HG03135 (cell line): ENCODE data around the gene SLC26A4.
A peak's percentile ranks its signal among the peaks of the same experiment; 100 is the strongest.
"Not testable (repeated sequence)": the region's sequence is repeated elsewhere in the genome, so short reads cannot be mapped to it uniquely, and the experiment has no call there.

Experiments
- ATAC-seq: cut with Tn5 transposase; IDR thresholded peaks from one replicate; pipeline ENCODE4 v1.9.1; 2021; ENCODE audit warnings: mild to moderate bottlenecking, moderate library complexity; ENCODE audit not compliant: unreplicated experiment

SLC26A4 gene

GRCh38 chr7:107660381-107661080 lies at the start of gene SLC26A4:
SLC26A4 (plus strand) TSS chr7:107660828; CDS start chr7:107661642, 814 bp downstream.
- peak; percentile 27 for ATAC-seq

GRCh38 chr7:107613439-107613838 lies 47.2 kb upstream of the SLC26A4 start:
- ATAC-seq = no peak

DNA sequence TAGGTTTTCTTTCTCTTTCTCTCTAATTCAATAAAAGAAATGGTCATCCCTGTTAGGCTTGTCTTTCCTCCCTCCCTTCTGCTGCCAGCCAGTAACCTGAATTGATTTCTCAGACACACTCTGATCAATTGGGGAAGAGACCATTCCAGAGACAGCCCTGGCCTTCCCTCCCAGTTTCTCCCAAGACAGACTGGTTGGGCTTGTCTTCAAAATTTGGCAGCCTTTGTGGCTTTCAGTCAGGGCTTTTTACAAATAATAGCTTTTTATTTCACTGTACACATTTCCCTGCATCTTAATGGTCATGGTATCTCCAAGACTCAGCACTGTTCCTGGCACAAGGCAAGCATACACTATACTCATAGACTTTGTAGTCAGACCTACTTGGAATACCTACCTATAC lies 46.7 kb upstream of the SLC26A4 start:
- ATAC-seq = no peak

- ATAC-seq = no peak
These were observed 46.2 kb upstream of the SLC26A4 start for GRCh38 chr7:107614425-107614824.

DNA sequence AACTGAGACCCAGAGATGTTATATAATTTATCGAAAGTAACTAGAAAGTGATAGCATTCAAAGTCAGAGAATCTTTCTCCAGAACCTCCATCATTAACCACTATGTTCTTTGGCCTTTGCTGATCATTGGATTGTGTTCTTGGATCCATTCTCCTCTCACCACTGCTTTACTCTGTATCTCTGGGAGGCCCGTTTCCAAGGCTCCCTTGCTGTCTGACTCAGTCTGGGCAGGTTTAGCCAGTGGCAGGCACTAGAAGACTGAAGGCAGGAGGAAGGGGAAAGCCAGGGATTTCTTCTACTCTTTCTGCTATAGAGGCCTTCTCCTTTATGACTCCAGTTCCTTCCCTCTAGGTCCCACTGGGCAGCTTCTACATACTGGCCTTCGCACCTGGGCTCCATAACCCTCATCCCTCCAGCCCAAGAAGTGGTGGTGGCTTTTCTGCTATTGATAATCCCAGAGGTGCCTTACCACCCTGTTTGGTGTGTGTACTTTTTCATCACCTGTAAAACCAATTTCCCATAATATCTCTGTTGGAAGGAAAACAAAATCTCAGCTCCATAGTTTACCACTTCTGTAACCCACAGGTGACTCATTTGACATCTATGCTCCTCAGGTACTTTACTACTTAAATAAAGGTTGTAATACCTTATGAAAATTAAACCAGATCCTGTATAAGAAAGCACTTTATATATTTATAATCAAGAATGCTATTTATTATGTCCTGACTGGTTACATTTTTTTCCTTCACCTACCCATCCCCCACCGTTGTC lies 44.5 kb upstream of the SLC26A4 start:
- no peak for ATAC-seq

DNA sequence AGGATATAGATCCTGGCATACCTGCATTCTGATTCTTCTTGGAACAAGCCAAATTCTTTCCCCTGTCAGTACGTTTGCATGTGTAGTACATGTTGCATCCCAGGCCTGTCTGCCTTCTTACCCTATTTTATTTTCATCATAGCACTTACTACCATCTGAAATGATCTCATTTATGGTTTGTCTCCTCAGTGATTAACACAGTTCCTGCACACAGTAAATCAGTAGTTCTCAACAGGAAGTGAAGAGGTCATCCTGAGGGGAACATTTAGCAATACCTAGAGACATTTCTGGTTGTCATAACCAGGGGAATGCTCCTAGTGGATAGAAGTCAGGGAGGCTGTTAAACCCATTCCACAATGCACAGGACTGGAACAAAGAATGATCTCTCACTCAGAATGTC lies 38.2 kb upstream of the SLC26A4 start:
- ATAC-seq = no peak

DNA sequence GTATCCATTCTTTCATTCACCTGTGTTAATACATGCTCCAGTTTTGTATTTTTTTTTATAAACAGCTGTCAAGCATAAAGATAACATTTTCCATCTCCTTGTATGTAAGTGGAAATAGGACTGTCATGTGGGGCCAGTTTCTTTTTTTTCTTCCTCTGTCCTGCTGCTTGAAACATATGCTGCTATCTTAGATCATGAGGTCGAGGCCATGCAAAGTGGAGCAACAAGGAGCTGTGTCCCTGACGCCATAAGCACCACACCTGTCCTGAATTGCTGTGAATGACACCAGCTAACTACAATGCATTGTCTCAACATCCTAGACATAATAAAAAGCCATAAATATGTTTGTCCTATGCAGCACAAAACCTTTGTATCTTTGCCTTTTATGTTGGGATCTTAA lies 37.7 kb upstream of the SLC26A4 start:
- no peak for ATAC-seq

GRCh38 chr7:107627002-107627401 lies 33.6 kb upstream of the SLC26A4 start:
- no peak for ATAC-seq

- ATAC-seq = no peak
These were observed 32.1 kb upstream of the SLC26A4 start for GRCh38 chr7:107628461-107629064.

- ATAC-seq = no peak
These were observed 30.3 kb upstream of the SLC26A4 start for GRCh38 chr7:107630342-107630741.

DNA sequence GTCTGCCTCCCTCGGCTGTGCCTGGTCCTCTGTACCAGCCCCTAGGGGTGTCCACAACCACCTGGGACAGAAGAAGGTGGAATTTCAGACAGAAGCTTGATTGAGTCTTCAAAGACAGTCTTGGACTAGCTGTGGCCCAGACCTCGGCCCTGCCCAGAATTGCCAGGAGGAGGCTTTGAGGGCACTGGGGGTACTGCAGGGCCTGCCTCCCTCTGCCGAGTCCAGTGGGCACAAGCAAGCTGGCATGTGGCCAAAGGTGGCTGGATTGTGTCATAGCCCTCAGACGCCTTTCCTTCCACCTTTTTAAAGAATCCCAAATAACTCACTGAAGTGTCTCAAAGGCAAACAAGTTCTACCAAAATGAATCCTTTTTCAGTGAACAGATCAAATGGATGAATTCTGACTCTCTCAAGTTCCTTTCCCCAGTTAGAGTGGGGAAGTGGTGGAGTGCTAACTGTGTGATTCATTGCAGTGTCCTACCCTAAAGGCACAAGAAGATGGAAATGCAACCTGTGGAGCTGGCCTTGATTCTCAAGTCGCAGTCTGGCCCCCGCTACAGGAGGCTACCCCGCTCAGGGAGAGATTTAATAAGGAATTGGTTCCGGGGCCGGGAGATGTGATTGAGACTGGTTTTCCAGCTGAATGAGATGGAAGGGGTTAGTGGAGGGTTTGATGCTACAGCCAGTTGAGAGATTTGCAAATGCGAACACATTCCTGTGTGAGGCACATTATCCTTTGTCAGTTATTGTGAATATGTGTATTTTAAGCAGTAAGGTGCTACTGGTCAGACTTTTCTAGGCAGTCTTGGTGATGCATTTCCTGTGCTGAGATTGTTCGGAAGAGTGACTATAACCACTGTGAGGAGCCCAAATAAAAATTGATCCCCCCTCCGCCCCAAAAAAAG lies 28.8 kb upstream of the SLC26A4 start:
- ATAC-seq = no peak

GRCh38 chr7:107632492-107632865 lies 28.1 kb upstream of the SLC26A4 start:
- ATAC-seq = no peak

DNA sequence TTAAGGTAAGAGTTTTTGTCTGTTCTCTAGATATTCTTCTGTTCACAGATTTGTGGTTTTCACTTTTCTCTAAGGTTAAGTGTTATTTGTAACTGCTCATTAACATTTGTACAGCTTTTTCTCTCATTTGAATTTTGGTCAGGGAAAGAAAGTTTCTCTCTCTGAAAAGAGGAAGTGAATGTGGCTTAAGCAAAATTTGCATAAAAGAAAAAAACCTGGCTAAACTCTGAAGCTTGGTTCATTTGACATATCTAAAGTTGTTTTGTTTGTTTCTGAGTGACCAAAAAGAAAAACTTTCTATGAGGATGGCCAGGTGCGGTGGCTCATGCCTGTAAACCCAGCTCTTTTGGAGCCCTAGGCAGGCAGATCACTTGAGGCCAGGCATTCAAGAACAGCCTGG lies 22.0 kb upstream of the SLC26A4 start:
- ATAC-seq = peak; percentile 92

- ATAC-seq = not testable (repeated sequence)
These were observed 21.6 kb upstream of the SLC26A4 start for GRCh38 chr7:107639070-107639469.

DNA sequence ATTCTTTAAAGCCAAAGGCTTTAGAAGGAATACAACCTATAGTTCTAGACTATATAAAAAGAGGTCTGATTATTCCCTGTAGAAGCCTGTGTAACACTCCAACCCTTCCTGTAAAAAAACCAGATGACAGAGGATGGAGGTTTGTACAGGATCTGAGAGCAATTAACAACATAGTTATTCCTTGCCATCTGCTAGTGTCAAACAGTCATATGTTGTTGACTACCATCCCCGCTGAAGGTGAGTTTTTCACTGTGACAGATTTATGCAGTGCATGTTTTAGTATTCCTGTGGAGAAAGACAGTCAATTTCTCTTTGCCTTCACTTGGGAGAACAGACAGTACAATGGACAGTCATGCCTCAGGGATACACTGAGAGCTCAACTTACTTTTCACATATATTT lies 19.0 kb upstream of the SLC26A4 start:
- no peak for ATAC-seq

- ATAC-seq = no peak
These were observed 18.1 kb upstream of the SLC26A4 start for GRCh38 chr7:107642501-107642900.

GRCh38 chr7:107643407-107643806 lies 17.2 kb upstream of the SLC26A4 start:
- ATAC-seq = no peak

DNA sequence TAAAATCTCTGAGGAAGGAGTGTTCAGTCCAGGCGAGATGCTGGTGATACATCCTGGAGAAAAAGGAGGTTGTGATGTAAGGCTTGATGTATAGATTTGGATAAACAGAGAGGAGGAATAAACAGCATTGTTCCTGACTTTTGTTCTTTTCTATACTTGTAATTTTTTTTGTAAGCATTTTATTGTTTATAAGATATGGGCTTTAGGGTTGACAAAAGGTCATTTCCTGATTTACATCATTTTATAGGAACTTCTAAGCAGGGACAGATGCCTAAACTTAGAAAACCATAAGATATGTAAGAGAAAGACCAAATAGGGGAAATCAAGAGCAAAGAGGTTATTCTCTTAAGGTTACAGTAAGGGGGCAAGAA lies 16.7 kb upstream of the SLC26A4 start:
- no peak for ATAC-seq

GRCh38 chr7:107644309-107644974 lies 16.2 kb upstream of the SLC26A4 start:
- ATAC-seq = no peak

- no peak for ATAC-seq
These were observed 8.0 kb upstream of the SLC26A4 start for GRCh38 chr7:107652642-107653041.

DNA sequence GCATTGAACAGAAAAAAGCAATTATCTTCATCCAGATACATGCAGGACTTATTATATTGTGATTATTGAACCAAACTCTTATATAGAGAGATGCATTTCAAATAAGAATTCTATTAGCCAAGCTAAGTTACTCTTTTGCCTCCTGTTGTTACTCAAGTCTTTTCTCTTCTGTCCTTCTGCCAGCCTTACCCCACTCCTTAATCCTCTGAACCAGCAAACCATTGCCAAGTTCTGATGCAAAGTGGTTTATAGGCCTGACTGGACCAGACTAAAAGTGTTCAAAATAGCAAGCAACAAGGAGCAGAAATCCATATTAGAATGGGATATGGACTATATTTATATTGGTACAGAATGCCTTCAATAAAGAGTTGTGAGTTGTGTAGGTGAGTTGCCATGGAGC lies 2.2 kb upstream of the SLC26A4 start:
- ATAC-seq = no peak
